Activated B cell treated with CpG ODN at 0.5 μM for 24 hours (primary cell): ENCODE results near the gene C1orf159. TPM values are rescaled to one million over a fixed set of nuclear protein-coding genes. Genes with fewer than 3 reads are reported as not detected.

Experiments used
- ATAC-seq: fragments of 200-7000 bp; cut with Tn5 transposase; one replicate; pipeline ENCODE4 v1.10.0; 2021; ENCODE audit warnings: low read depth, mild to moderate bottlenecking, moderate library complexity
- CTCF ChIA-PET: fragments of 350-600 bp; sonication (Branson Sonifier 250); formaldehyde crosslinking; loops from one replicate; lab custom pipeline; 2021; ENCODE audit warnings: antibody characterized with exemption; lab: Charles Lee
- POLR2A ChIA-PET: fragments of 350-600 bp; sonication (Branson Sonifier 250); formaldehyde crosslinking; loops from one replicate; lab custom pipeline; 2021; ENCODE audit warnings: antibody characterized with exemption; lab: Charles Lee
- DNase-seq: peaks from one replicate; pipeline ENCODE4 v3.0.0; 2022
- H3K27ac Mint-ChIP-seq: one replicate; pipeline ENCODE4 v1.8.0; 2020; ENCODE audit warnings: mixed read lengths
- H3K27me3 Mint-ChIP-seq: one replicate; pipeline ENCODE4 v1.8.0; 2021; ENCODE audit warnings: mixed read lengths
- H3K36me3 Mint-ChIP-seq: one replicate; pipeline ENCODE4 v1.8.0; 2021; ENCODE audit warnings: low read depth, mixed read lengths
- H3K4me1 Mint-ChIP-seq: one replicate; pipeline ENCODE4 v1.8.0; 2021; ENCODE audit warnings: mixed read lengths
- H3K4me3 Mint-ChIP-seq: one replicate; pipeline ENCODE4 v1.8.0; 2020; ENCODE audit warnings: mild to moderate bottlenecking, mixed read lengths
- H3K9me3 Mint-ChIP-seq: one replicate; pipeline ENCODE4 v1.8.0; 2020; ENCODE audit warnings: mixed read lengths
- intact Hi-C: fragments of 100-400 bp; cut with micrococcal nuclease; formaldehyde crosslinking; loops from one replicate; pipeline ENCODE4 v1.15.1; 2024
- total RNA-seq: library from RNA; stranded (reverse); gene quantifications from 2 replicates; pipeline ENCODE4 v1.2.3, GENCODE V29; 2022
- TF ChIP-seq, protein P1 (sequence below): fragments of 200-600 bp; IDR thresholded peaks from one replicate; pipeline ENCODE4 v1.8.0; 2022; ENCODE audit warnings: antibody characterized with exemption, mild to moderate bottlenecking

Gene C1orf159
- total RNA-seq, 1 donor from 2014 or later, result 26.5 TPM

DNA sequence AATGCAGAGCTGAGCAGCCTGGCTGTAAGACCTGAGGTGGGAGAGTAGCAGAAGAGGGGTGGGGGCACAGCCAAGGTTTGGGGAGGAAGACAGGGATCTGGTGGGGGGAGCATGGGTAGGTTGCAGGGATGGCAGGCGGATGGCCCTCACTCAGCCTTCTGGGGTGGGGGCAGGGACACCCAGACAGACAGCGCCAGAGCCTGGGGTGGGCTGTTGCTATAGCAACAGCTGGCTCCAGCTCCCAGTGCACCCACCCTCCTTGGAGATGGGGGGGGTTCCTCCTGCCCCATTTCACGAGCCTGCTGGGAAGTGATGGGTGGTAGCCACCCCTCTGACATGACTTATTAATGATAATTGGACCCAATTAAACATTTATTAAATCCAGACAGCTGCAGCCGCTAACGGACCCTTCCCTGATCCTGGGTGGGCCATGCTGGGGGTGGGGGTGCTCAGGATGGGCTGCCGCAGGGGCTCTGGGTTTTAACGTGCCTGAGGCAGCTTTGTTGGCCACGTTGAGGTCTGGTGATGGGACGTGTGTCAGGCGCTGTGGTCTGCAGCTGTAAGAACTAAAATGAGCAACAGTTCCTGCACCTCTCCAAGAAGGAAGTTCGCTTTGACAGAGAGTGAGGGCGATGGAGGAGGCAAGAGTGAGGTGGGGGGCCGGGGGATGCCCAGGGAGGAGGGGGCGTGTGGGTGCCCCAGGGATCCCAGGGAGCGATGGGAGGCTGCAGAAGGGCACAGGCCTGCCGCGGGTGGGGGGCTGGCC, 76.6 kb downstream of the C1orf159 start:
- DNase-seq (no peak), ATAC-seq (no peak)
- TF ChIP-seq, protein P1, sequence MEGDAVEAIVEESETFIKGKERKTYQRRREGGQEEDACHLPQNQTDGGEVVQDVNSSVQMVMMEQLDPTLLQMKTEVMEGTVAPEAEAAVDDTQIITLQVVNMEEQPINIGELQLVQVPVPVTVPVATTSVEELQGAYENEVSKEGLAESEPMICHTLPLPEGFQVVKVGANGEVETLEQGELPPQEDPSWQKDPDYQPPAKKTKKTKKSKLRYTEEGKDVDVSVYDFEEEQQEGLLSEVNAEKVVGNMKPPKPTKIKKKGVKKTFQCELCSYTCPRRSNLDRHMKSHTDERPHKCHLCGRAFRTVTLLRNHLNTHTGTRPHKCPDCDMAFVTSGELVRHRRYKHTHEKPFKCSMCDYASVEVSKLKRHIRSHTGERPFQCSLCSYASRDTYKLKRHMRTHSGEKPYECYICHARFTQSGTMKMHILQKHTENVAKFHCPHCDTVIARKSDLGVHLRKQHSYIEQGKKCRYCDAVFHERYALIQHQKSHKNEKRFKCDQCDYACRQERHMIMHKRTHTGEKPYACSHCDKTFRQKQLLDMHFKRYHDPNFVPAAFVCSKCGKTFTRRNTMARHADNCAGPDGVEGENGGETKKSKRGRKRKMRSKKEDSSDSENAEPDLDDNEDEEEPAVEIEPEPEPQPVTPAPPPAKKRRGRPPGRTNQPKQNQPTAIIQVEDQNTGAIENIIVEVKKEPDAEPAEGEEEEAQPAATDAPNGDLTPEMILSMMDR, result no peak
- peaks cover 28% of the 10 kb centered on the region for H3K4me1 Mint-ChIP-seq
- no peaks in the 10 kb centered on the region for H3K36me3 Mint-ChIP-seq
- H3K9me3 Mint-ChIP-seq, result no peaks in the 10 kb centered on the region
- ChIA-PET CTCF (interaction anchor here (0.8 to 2.3 kb wide), 5 partner anchors 20 to 252 kb away, joined by 3 to 15 read pairs (median 4); no protein-coding TSS in a partner anchor), POLR2A (interaction anchor here (0.7 to 6.4 kb wide), 11 partner anchors 11 to 850 kb away, joined by 3 to 99 read pairs (median 4); partner anchors contain the start of gene ISG15)
- intact Hi-C loops, result loop anchor here (1.0 kb wide), 1 partner anchor 11 kb away; no protein-coding TSS in a partner anchor
- H3K4me3 Mint-ChIP-seq, result peak overlapping the region; percentile 71
- no peak overlapping the region for H3K27ac Mint-ChIP-seq
- H3K27me3 Mint-ChIP-seq, result peaks cover 9% of the 10 kb centered on the region

DNA sequence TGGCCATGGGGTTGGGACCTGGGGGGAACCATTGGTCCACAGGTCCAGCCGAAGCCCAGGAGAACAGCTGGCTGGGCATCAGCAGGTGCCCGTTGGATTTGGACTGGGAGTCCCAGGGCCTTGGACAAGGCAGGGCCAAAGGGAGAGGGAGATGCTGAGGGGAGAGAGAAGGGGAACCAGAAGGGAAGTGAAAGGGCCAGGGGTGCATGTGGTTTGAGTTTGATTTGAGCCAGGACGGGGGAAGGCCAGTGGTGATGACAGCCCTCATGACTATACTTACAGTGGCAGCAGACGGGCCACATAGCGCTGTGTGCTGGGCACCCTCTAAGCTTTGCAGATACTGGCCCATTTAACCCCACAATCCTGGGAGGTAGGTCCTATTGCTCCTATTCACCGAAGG, 77.2 kb downstream of the C1orf159 start:
- H3K9me3 Mint-ChIP-seq, result no peaks in the 10 kb centered on the region
- H3K36me3 Mint-ChIP-seq, result no peaks in the 10 kb centered on the region
- H3K4me1 Mint-ChIP-seq, result peaks cover 28% of the 10 kb centered on the region
- ATAC-seq (peak; percentile 71), DNase-seq (no peak)
- peak overlapping the region; percentile 65 for H3K4me3 Mint-ChIP-seq
- CTCF ChIA-PET, result interaction anchor here (0.9 to 2.3 kb wide), 3 partner anchors 25 to 212 kb away, joined by 3 to 15 read pairs (median 6); no protein-coding TSS in a partner anchor
- H3K27me3 Mint-ChIP-seq, result peaks cover 9% of the 10 kb centered on the region
- POLR2A ChIA-PET, result interaction anchor here (0.7 to 6.4 kb wide), 5 partner anchors 12 to 851 kb away, joined by 3 to 99 read pairs (median 5); partner anchors contain the start of gene ISG15
- H3K27ac Mint-ChIP-seq, result peak overlapping the region; percentile 39
- TF ChIP-seq, protein P1, result no peak
- intact Hi-C loops, result loop anchor here (1.0 kb wide), 1 partner anchor 12 kb away; no protein-coding TSS in a partner anchor

DNA sequence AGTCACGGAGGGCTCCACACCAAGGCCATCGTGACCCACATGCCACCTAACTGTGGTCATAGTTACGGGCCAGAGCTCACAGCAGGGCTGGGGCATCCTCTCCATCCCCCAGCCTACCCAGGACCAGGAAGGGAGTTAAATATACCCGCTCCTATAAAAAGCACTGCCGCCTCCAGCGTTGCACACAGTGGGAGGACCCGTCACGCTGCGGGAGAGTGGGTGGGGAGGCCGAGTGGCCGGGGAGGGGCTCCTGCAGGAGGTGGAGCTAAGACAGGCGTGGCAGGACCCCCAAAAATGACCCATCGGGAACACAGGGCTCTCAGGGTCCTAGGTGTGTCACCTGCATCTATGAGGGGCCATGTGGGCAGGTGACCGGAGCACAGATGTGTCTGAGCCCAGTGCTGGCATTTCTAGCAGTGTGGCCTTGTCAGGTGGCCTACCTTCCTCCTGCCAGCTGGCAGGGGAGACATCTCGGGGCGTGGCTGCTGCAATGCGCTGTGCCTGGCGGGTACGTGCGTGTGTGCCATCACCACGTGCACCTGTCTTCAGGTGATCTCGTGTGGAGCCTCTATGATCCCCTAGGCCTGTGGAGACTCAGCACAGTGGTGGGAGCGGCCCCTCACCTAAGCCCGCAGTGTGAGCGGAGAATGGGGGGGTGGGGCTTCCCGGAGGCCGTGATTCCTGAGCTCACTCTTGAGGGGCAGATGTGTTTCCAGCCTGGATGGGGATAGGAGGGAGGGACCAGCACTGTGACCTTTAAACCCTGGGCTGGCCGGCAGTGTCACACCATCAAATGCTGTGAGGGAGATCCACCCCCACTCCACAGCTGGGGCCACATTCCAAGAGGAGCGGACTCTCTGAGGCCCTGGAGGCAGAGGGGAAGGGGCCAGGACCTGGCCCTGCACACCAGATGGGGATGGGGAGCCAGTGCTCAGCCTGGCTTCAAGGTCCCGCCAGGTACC, 78.2 kb downstream of the C1orf159 start:
- peaks cover 9% of the 10 kb centered on the region for H3K27me3 Mint-ChIP-seq
- H3K9me3 Mint-ChIP-seq, result no peaks in the 10 kb centered on the region
- TF ChIP-seq, protein P1, result no peak
- peaks cover 29% of the 10 kb centered on the region for H3K4me1 Mint-ChIP-seq
- DNase-seq, result no peak
- intact Hi-C loops, result no loop called here
- H3K36me3 Mint-ChIP-seq, result no peaks in the 10 kb centered on the region
- H3K4me3 Mint-ChIP-seq, result no peak overlapping the region
- POLR2A ChIA-PET, result interaction anchor here (6.4 kb wide), 1 partner anchor 23 kb away, joined by 99 read pairs; no protein-coding TSS in a partner anchor
- CTCF ChIA-PET, result interaction anchor here (2.3 kb wide), 1 partner anchor 26 kb away, joined by 15 read pairs; no protein-coding TSS in a partner anchor
- no peak overlapping the region for H3K27ac Mint-ChIP-seq
- ATAC-seq, result no peak

DNA sequence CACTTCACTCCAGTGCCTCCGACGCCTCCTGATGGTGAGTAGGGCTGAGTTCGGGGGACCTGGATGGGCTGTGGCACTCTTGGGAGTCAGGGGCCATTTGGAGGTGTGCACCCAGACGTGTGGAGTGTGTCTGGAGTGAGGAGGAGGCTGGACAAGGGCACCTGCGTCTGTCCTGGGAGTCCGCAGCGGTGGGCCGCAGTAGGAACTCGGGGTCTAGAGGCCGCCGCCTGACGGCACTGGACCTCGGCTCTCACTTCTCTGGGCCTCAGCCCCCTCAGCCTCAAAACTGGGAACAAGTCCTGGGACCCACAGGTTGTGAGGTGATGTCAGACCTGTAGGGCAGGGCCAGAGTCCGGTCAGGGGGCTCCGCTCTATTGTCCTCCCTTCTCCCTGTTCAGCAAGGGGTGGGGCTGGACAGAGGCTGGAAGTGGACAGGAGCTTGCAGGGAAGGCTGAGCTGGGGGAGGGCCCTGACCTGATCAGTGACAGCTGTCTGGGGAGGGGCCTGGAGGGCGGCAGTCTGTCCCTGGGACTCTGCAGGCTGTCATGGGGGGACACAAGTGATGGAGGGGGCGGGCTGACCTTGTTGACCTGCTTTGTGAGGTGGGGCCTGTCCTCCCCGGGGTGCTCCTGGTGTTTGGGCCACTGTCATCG, 80.5 kb downstream of the C1orf159 start:
- CTCF ChIA-PET, result no interaction called here
- TF ChIP-seq, protein P1, result no peak
- intact Hi-C loops, result no loop called here

More for the DNA sequence above, 80.5 kb downstream of the C1orf159 start:
- no peak for ATAC-seq
- Mint-ChIP-seq H3K36me3 (no peaks in the 10 kb centered on the region), H3K27ac (no peak overlapping the region), H3K4me3 (no peak overlapping the region), H3K27me3 (peaks cover 9% of the 10 kb centered on the region), H3K9me3 (no peaks in the 10 kb centered on the region), H3K4me1 (peaks cover 40% of the 10 kb centered on the region)
- no peak for DNase-seq
- POLR2A ChIA-PET, result interaction anchor here (0.7 to 6.4 kb wide), 3 partner anchors 9 to 27 kb away, joined by 11 to 159 read pairs (median 99); no protein-coding TSS in a partner anchor
